B cell (primary cell): ENCODE data around the gene ST8SIA1.

ENCODE experiments used
- EZH2 ChIP-seq: IDR thresholded peaks from 2 replicates; pipeline ENCODE4 v1.6.1; 2012; ENCODE audit warnings: borderline replicate concordance, low read depth, mild to moderate bottlenecking, moderate library complexity, low read length; ENCODE audit not compliant: insufficient read depth, poor library complexity, severe bottlenecking
- TF ChIP-seq, protein P1 (sequence below): fragments of 200-600 bp; IDR thresholded peaks from one replicate; pipeline ENCODE4 v1.8.0; 2022; ENCODE audit warnings: antibody characterized with exemption, mild to moderate bottlenecking

GRCh38 chr12:22196236-22196635 lies 138.3 kb downstream of the ST8SIA1 start:
- no peak for TF ChIP-seq EZH2
- TF ChIP-seq, protein P1, sequence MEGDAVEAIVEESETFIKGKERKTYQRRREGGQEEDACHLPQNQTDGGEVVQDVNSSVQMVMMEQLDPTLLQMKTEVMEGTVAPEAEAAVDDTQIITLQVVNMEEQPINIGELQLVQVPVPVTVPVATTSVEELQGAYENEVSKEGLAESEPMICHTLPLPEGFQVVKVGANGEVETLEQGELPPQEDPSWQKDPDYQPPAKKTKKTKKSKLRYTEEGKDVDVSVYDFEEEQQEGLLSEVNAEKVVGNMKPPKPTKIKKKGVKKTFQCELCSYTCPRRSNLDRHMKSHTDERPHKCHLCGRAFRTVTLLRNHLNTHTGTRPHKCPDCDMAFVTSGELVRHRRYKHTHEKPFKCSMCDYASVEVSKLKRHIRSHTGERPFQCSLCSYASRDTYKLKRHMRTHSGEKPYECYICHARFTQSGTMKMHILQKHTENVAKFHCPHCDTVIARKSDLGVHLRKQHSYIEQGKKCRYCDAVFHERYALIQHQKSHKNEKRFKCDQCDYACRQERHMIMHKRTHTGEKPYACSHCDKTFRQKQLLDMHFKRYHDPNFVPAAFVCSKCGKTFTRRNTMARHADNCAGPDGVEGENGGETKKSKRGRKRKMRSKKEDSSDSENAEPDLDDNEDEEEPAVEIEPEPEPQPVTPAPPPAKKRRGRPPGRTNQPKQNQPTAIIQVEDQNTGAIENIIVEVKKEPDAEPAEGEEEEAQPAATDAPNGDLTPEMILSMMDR = no peak
